IMR-90 (cell line): Measurements from ENCODE around the gene OBP2B. TPM values are rescaled to one million over a fixed set of nuclear protein-coding genes. Genes with fewer than 3 reads are reported as not detected.

ENCODE experiments used
- ATAC-seq: fragments of 200-7000 bp; cut with Tn5 transposase; 2 replicates; pipeline ENCODE4 v1.9.1; 2020; ENCODE audit warnings: low read depth, mild to moderate bottlenecking, moderate library complexity
- BruUV-seq: library from RNA; stranded (reverse); fragments of 400-500 nt; replicated peaks from 2 replicates; lab custom pipeline; 2021; lab: Mats Ljungman, UMichigan
- CTCF ChIA-PET: fragments of 300-600 bp; formaldehyde crosslinking; extraction: SDS; loops from one replicate; lab custom pipeline; 2021; ENCODE audit warnings: antibody characterized with exemption; lab: Yijun Ruan, JAX
- POLR2A ChIA-PET: fragments of 300-600 bp; sonication (Branson Sonifier 250); formaldehyde crosslinking; loops from one replicate; lab custom pipeline; 2022; ENCODE audit warnings: antibody characterized with exemption; ENCODE audit not compliant: unreplicated experiment; lab: Charles Lee
- DNase-seq: peaks from one replicate; pipeline ENCODE4 v3.0.0; 2013
- H2AFZ ChIP-seq: replicated peaks from 2 replicates; pipeline ENCODE3; 2013; ENCODE audit warnings: low read length, mild to moderate bottlenecking; ENCODE audit not compliant: poor library complexity
- H2AK5ac ChIP-seq: 2 replicates; pipeline ENCODE4 v1.6.1; 2013; ENCODE audit warnings: low read depth, low read length, inconsistent platforms
- H2AK9ac ChIP-seq: replicated peaks from 2 replicates; pipeline ENCODE3; 2013; ENCODE audit warnings: mild to moderate bottlenecking, low read depth, low read length, moderate library complexity; ENCODE audit not compliant: poor library complexity
- H2BK120ac ChIP-seq: 2 replicates; pipeline ENCODE4 v1.6.1; 2013; ENCODE audit warnings: low read depth, low read length, inconsistent platforms
- H2BK15ac ChIP-seq: 3 replicates; pipeline ENCODE4 v1.6.1; 2013; ENCODE audit warnings: low read depth, low read length, inconsistent platforms
- H2BK20ac ChIP-seq: 2 replicates; pipeline ENCODE4 v1.6.1; 2013; ENCODE audit warnings: low read depth, mild to moderate bottlenecking, inconsistent platforms, low read length, moderate library complexity
- H2BK5ac ChIP-seq: 2 replicates; pipeline ENCODE4 v1.6.1; 2013; ENCODE audit warnings: mild to moderate bottlenecking, low read depth, low read length, inconsistent platforms; ENCODE audit not compliant: poor library complexity, severe bottlenecking
- H3K14ac ChIP-seq: replicated peaks from 2 replicates; pipeline ENCODE4 v1.6.1; 2013; ENCODE audit warnings: low read depth, low read length, inconsistent platforms
- H3K18ac ChIP-seq: 2 replicates; pipeline ENCODE4 v1.6.1; 2013; ENCODE audit warnings: low read depth, low read length, control low read depth
- H3K23ac ChIP-seq: 2 replicates; pipeline ENCODE4 v1.6.1; 2013; ENCODE audit warnings: low read depth, low read length, inconsistent platforms
- H3K27ac ChIP-seq: 2 replicates; pipeline ENCODE4 v1.5.1; 2013; ENCODE audit warnings: mild to moderate bottlenecking, control low read depth, low read length; ENCODE audit not compliant: insufficient read depth
- H3K27me3 ChIP-seq: 2 replicates; pipeline ENCODE4 v1.6.1; 2013; ENCODE audit warnings: low read length; ENCODE audit not compliant: control insufficient read depth, insufficient read depth
- H3K36me3 ChIP-seq: 2 replicates; pipeline ENCODE4 v1.6.1; 2013; ENCODE audit warnings: low read length, mixed read lengths; ENCODE audit not compliant: control insufficient read depth, insufficient read depth
- H3K4ac ChIP-seq: 2 replicates; pipeline ENCODE4 v1.6.1; 2013; ENCODE audit warnings: low read depth, low read length, inconsistent platforms
- H3K4me1 ChIP-seq: 2 replicates; pipeline ENCODE4 v1.6.1; 2013; ENCODE audit warnings: low read length, mixed read lengths; ENCODE audit not compliant: control insufficient read depth, insufficient read depth
- H3K4me2 ChIP-seq: 2 replicates; pipeline ENCODE4 v1.6.1; 2013; ENCODE audit warnings: low read depth, mild to moderate bottlenecking, control low read depth, low read length, moderate library complexity
- H3K4me3 ChIP-seq: 2 replicates; pipeline ENCODE4 v1.5.1; 2013; ENCODE audit warnings: low read depth, mild to moderate bottlenecking, control low read depth, low read length, moderate library complexity; ENCODE audit not compliant: insufficient read depth
- H3K56ac ChIP-seq: 2 replicates; pipeline ENCODE4 v1.6.1; 2013; ENCODE audit warnings: low read length, inconsistent platforms; ENCODE audit not compliant: insufficient read depth; ENCODE audit errors: extremely low read depth
- H3K79me1 ChIP-seq, 2 experiments: 2 replicates each; pipeline ENCODE4 v1.6.1; 2013; ENCODE audit warnings: low read length in 2 of 2, inconsistent platforms in 1 of 2, low read depth in 1 of 2
- H3K9ac ChIP-seq: 2 replicates; pipeline ENCODE4 v1.6.1; 2013; ENCODE audit warnings: low read depth, low read length, control low read depth
- H3K9me1 ChIP-seq: 2 replicates; pipeline ENCODE4 v1.6.1; 2013; ENCODE audit warnings: low read length, inconsistent platforms; ENCODE audit not compliant: insufficient read depth
- H3K9me3 ChIP-seq: 2 replicates; pipeline ENCODE4 v1.6.1; 2013; ENCODE audit warnings: low read length; ENCODE audit not compliant: control insufficient read depth, insufficient read depth
- H4K20me1 ChIP-seq: 2 replicates; pipeline ENCODE4 v1.6.1; 2013; ENCODE audit warnings: low read length, inconsistent platforms; ENCODE audit not compliant: insufficient read depth
- H4K5ac ChIP-seq: 2 replicates; pipeline ENCODE4 v1.6.1; 2013; ENCODE audit warnings: mild to moderate bottlenecking, low read depth, low read length, control low read depth
- H4K8ac ChIP-seq, 2 experiments: 2 replicates each; pipeline ENCODE4 v1.6.1; 2013; ENCODE audit warnings: low read depth in 2 of 2, low read length in 2 of 2, control low read depth in 1 of 2, inconsistent platforms in 1 of 2
- H4K91ac ChIP-seq: 2 replicates; pipeline ENCODE4 v1.6.1; 2013; ENCODE audit warnings: low read depth, low read length, inconsistent platforms; ENCODE audit not compliant: insufficient read depth
- BHLHE40 ChIP-seq: fragments of 150-350 bp; IDR thresholded peaks from 2 replicates; pipeline ENCODE4 v1.6.1; 2016; ENCODE audit warnings: mild to moderate bottlenecking, low read depth, low read length
- CEBPB ChIP-seq: IDR thresholded peaks from 2 replicates; pipeline ENCODE4 v1.6.1; 2012; ENCODE audit warnings: low read depth, low read length, improper control_type of control experiment
- CHD1 ChIP-seq: IDR thresholded peaks from 2 replicates; pipeline ENCODE4 v1.6.1; 2012; ENCODE audit warnings: low read depth, low read length, improper control_type of control experiment
- FOS ChIP-seq: fragments of 150-350 bp; IDR thresholded peaks from 2 replicates; pipeline ENCODE4 v1.6.1; 2016; ENCODE audit warnings: low read depth, low read length
- MAZ ChIP-seq: IDR thresholded peaks from 2 replicates; pipeline ENCODE4 v1.6.1; 2012; ENCODE audit warnings: low read depth, mild to moderate bottlenecking, low read length, improper control_type of control experiment, moderate library complexity, borderline replicate concordance
- MXI1 ChIP-seq: IDR thresholded peaks from 2 replicates; pipeline ENCODE4 v1.6.1; 2012; ENCODE audit warnings: low read depth, mild to moderate bottlenecking, low read length, moderate library complexity, borderline replicate concordance
- NFE2L2 ChIP-seq: fragments of 150-350 bp; IDR thresholded peaks from 2 replicates; pipeline ENCODE4 v1.6.1; 2016; ENCODE audit warnings: low read depth, mild to moderate bottlenecking, low read length
- POLR2A ChIP-seq: IDR thresholded peaks from 2 replicates; pipeline ENCODE4 v1.6.1; 2012; ENCODE audit warnings: mild to moderate bottlenecking, low read depth, low read length
- RCOR1 ChIP-seq: IDR thresholded peaks from 2 replicates; pipeline ENCODE4 v1.6.1; 2012; ENCODE audit warnings: mild to moderate bottlenecking, low read length, improper control_type of control experiment; ENCODE audit not compliant: insufficient replicate concordance
- RFX5 ChIP-seq: IDR thresholded peaks from 2 replicates; pipeline ENCODE4 v1.8.0; 2012; ENCODE audit warnings: low read depth, mild to moderate bottlenecking, low read length, moderate library complexity
- SMC3 ChIP-seq: fragments of 150-350 bp; IDR thresholded peaks from 2 replicates; pipeline ENCODE4 v1.6.1; 2016; ENCODE audit warnings: low read depth, mild to moderate bottlenecking, antibody characterized with exemption, low read length, moderate library complexity
- WGBS, 2 experiments: methylation state at CpG; one replicate each; pipeline versions ENCODE4 v1.1.5 to v1.1.7; 2013; ENCODE audit warnings: missing lambda C conversion rate in 2 of 2; ENCODE audit not compliant: insufficient read length in 1 of 2; ENCODE audit errors: extremely low coverage in 2 of 2; 5-methylcytosine and 5-hydroxymethylcytosine counted together
- dilution Hi-C: fragments of 300-500 bp; cut with HindIII; formaldehyde crosslinking; loops from one replicate; pipeline ENCODE4 v1.14.3; 2018; ENCODE audit warnings: low sequenced_read_pairs; ENCODE audit not compliant: unreplicated experiment
- in situ Hi-C: fragments of 300-500 bp; cut with MboI; formaldehyde crosslinking; loops from 3 replicates; pipeline ENCODE4 v1.14.3; 2019; ENCODE audit warnings: low sequenced_read_pairs, inconsistent platforms, mixed read lengths
- intact Hi-C: fragments of 100-400 bp; cut with micrococcal nuclease; formaldehyde crosslinking; loops from 2 replicates; pipeline ENCODE4 v1.10.0; 2022
- polyA plus RNA-seq, 3 experiments: library from polyadenylated mRNA; depleted of rRNA; stranded (reverse); fragments of >200 nt; gene quantifications; 2 replicates each; pipeline ENCODE4 v1.2.3, GENCODE V29; 2012; ENCODE audit warnings: low replicate concordance in 1 of 3
- total RNA-seq: library from RNA; depleted of rRNA; stranded (reverse); fragments of >200 nt; gene quantifications from 2 replicates; pipeline ENCODE4 v1.2.3, GENCODE V29; 2012
- TF ChIP-seq, protein P1 (sequence below): fragments of 150-350 bp; IDR thresholded peaks from 2 replicates; pipeline ENCODE4 v1.6.1; 2017; ENCODE audit warnings: mild to moderate bottlenecking, antibody characterized with exemption, low read length, low read depth
- TF ChIP-seq, protein P2 (sequence below): fragments of 150-350 bp; IDR thresholded peaks from 2 replicates; pipeline ENCODE4 v1.6.1; 2016; ENCODE audit warnings: low read depth, mild to moderate bottlenecking, low read length, moderate library complexity, borderline replicate concordance

OBP2B gene
- total and polyA plus RNA-seq, 2 of the 4 experiments (the other 2 are of a cell fraction) = not detected

DNA sequence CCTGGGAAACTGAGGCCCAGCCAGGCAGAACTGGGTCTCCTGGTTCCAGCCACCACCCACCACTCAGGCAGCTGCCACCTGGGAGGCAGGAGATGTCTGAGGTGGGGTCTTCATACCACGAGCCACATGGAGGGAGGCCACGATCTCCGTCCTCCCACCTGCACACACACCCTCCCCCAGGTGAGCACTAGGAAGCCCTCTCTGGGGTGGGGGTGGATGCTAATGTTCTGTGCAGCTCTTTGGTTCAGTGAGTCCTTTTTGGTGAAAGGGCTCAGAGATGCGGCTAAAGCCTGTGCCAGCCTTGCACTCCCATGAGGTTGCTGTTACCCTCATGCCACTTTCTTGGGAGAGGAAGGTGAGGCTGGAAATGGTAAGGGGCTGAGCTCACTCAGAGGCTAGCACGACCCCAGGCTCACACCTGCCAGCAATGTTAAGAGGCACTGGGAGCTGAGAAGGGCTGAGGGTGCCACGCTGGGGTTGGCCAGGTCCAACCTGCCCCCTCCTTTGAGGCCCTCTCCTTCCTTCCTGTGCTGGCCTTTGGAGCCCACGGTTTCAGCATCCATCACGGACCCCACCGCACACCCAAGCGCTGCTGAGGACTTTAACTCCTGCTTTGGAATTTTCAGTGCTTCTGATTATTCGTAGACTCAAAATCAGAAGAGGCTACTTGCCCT, 26.6 kb upstream of the OBP2B start:
- H3K9me3 ChIP-seq = no peaks in the 10 kb centered on the region
- H2BK20ac ChIP-seq = no peak overlapping the region
- ChIA-PET POLR2A (no interaction called here), CTCF (no interaction called here)
- no peaks in the 10 kb centered on the region for H3K9me1 ChIP-seq
- H3K9ac ChIP-seq = no peak overlapping the region
- no peak overlapping the region for H3K23ac ChIP-seq
- dilution Hi-C loops = no loop called here
- no peak overlapping the region for H3K18ac ChIP-seq
- no peak overlapping the region for H3K27ac ChIP-seq
- H3K4me1 ChIP-seq = no peaks in the 10 kb centered on the region
- 50% methylated on average over 1 of the region's 11 CpGs; no CpG with 5 or more reads in 1 of the 2 experiments for WGBS, 2 experiments
- no peak overlapping the region for H2AK9ac ChIP-seq
- ATAC-seq = no peak
- no peaks in the 10 kb centered on the region for H3K36me3 ChIP-seq
- no peak overlapping the region for H3K14ac ChIP-seq
- no peak overlapping the region for H3K56ac ChIP-seq
- H3K79me1 ChIP-seq = no peaks in the 10 kb centered on the region
- no peak overlapping the region for H4K5ac ChIP-seq
- no peaks in the 10 kb centered on the region for H4K20me1 ChIP-seq
- intact Hi-C loops = no loop called here
- no peak overlapping the region for H2BK5ac ChIP-seq
- no peak overlapping the region for H2BK15ac ChIP-seq
- H2AK5ac ChIP-seq = no peak overlapping the region
- peaks cover 12% of the 10 kb centered on the region for H3K27me3 ChIP-seq
- in situ Hi-C loops = no loop called here
- H4K8ac ChIP-seq = no peak overlapping the region
- H2BK120ac ChIP-seq = no peak overlapping the region
- no peak for DNase-seq
- H3K4me3 ChIP-seq = no peak overlapping the region
- no TSS peak for BruUV-seq
- H3K4ac ChIP-seq = no peak overlapping the region
- no peak overlapping the region for H2AFZ ChIP-seq
- no peak overlapping the region for H3K4me2 ChIP-seq
- no peak overlapping the region for H4K91ac ChIP-seq
- TF ChIP-seq POLR2A = no peak
- no peak for TF ChIP-seq RCOR1
- no peak for TF ChIP-seq FOS
- TF ChIP-seq SMC3 = no peak
- TF ChIP-seq, protein P1, sequence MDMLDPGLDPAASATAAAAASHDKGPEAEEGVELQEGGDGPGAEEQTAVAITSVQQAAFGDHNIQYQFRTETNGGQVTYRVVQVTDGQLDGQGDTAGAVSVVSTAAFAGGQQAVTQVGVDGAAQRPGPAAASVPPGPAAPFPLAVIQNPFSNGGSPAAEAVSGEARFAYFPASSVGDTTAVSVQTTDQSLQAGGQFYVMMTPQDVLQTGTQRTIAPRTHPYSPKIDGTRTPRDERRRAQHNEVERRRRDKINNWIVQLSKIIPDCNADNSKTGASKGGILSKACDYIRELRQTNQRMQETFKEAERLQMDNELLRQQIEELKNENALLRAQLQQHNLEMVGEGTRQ = no peak
- TF ChIP-seq MXI1 = no peak
- TF ChIP-seq NFE2L2 = no peak
- no peak for TF ChIP-seq RFX5
- no peak for TF ChIP-seq CEBPB
- no peak for TF ChIP-seq MAZ
- TF ChIP-seq CHD1 = no peak
- TF ChIP-seq, protein P2, sequence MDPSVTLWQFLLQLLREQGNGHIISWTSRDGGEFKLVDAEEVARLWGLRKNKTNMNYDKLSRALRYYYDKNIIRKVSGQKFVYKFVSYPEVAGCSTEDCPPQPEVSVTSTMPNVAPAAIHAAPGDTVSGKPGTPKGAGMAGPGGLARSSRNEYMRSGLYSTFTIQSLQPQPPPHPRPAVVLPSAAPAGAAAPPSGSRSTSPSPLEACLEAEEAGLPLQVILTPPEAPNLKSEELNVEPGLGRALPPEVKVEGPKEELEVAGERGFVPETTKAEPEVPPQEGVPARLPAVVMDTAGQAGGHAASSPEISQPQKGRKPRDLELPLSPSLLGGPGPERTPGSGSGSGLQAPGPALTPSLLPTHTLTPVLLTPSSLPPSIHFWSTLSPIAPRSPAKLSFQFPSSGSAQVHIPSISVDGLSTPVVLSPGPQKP = no peak
- TF ChIP-seq BHLHE40 = no peak
